Peyer's patch (tissue), 4 donors: ENCODE data around the gene EXOC3L4.

Source experiments
- POLR2A ChIP-seq, 2 donors: fragments of 450-650 bp; IDR thresholded peaks; one replicate each; pipeline ENCODE4 v1.5.1; 2017; ENCODE audit warnings: antibody characterized with exemption in 2 of 2, mild to moderate bottlenecking in 2 of 2, moderate library complexity in 2 of 2
- TF ChIP-seq, protein P1 (sequence below), 6 experiments: fragments of 450-650 bp in 4 of 6; fragments of 200-600 bp in 2 of 6; sonication (generic) in 1 of 6; IDR thresholded peaks; one replicate each; pipeline ENCODE4 v1.5.1; 2017 to 2019; ENCODE audit warnings: antibody characterized with exemption in 6 of 6, mild to moderate bottlenecking in 3 of 6, moderate library complexity in 1 of 6

DNA sequence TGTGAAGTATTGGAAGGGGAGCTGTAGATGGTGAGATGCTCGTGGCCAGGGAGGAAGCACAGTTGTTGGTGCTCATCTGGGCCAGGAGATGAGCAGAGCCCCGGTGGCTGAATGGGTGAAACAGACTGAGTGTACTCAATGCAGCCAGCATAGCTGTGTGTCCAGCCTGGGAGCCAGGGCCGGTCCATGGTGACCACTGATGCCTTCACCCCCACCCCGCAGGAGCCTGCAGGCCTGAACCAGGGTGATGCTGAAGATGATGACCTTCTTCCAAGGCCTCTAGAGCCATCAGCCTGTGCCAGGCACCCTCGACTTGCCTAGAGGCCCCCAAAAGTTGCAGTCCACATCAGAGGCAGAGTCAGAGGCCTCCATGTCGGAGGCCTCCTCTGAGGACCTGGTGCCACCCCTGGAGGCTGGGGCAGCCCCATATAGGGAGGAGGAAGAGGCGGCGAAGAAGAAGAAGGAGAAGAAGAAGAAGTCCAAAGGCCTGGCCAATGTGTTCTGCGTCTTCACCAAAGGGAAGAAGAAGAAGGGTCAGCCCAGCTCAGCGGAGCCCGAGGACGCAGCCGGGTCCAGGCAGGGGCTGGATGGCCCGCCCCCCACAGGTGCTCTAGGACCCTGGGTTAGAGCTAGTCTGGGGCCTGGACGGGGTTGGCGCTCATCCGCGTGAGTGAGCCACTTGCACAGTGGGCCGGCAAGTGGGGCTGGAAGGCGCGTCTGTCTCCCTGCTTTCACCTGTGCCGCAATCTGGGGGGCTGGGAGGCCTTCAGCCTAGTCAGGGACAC, 31.8 kb downstream of the EXOC3L4 start:
- no peak for TF ChIP-seq POLR2A (IDR thresholded peaks at IDR 0.05)
- TF ChIP-seq, protein P1, sequence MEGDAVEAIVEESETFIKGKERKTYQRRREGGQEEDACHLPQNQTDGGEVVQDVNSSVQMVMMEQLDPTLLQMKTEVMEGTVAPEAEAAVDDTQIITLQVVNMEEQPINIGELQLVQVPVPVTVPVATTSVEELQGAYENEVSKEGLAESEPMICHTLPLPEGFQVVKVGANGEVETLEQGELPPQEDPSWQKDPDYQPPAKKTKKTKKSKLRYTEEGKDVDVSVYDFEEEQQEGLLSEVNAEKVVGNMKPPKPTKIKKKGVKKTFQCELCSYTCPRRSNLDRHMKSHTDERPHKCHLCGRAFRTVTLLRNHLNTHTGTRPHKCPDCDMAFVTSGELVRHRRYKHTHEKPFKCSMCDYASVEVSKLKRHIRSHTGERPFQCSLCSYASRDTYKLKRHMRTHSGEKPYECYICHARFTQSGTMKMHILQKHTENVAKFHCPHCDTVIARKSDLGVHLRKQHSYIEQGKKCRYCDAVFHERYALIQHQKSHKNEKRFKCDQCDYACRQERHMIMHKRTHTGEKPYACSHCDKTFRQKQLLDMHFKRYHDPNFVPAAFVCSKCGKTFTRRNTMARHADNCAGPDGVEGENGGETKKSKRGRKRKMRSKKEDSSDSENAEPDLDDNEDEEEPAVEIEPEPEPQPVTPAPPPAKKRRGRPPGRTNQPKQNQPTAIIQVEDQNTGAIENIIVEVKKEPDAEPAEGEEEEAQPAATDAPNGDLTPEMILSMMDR (IDR thresholded peaks at IDR 0.05): no peak
